Mesenchymal stem cell (in vitro differentiated cells and primary cell): ENCODE results near the gene BTG4.

ENCODE experiments used
- DNase-seq: peaks from one replicate; pipeline ENCODE4 v3.0.0-alpha.2; 2013
- H2AFZ ChIP-seq: one replicate; pipeline ENCODE4 v1.6.1; 2013; ENCODE audit warnings: low read depth, mild to moderate bottlenecking, control low read depth, inconsistent platforms, low read length, moderate library complexity
- H2AK5ac ChIP-seq: 2 replicates; pipeline ENCODE4 v1.6.1; 2013; ENCODE audit warnings: low read length, moderate library complexity, mild to moderate bottlenecking, inconsistent platforms; ENCODE audit not compliant: severe bottlenecking
- H2BK120ac ChIP-seq: one replicate; pipeline ENCODE4 v1.6.1; 2013; ENCODE audit warnings: low read depth, mild to moderate bottlenecking, inconsistent platforms, low read length, moderate library complexity
- H2BK12ac ChIP-seq, 2 experiments: one replicate each; pipeline ENCODE4 v1.6.1; 2013; ENCODE audit warnings: inconsistent platforms in 2 of 2, low read length in 2 of 2, mild to moderate bottlenecking in 2 of 2, moderate library complexity in 2 of 2, control low read depth in 1 of 2
- H2BK15ac ChIP-seq: one replicate; pipeline ENCODE4 v1.6.1; 2013; ENCODE audit warnings: mild to moderate bottlenecking, low read depth, inconsistent platforms; ENCODE audit not compliant: poor library complexity, severe bottlenecking
- H2BK5ac ChIP-seq: 2 replicates; pipeline ENCODE4 v1.6.1; 2013; ENCODE audit warnings: low read depth, mild to moderate bottlenecking, low read length, control low read depth, inconsistent platforms; ENCODE audit not compliant: poor library complexity, severe bottlenecking
- H3K14ac ChIP-seq, 2 experiments: one replicate each; pipeline ENCODE4 v1.6.1; 2013; ENCODE audit warnings: inconsistent platforms in 2 of 2, low read length in 2 of 2, control low read depth in 1 of 2, mild to moderate bottlenecking in 1 of 2, moderate library complexity in 1 of 2
- H3K18ac ChIP-seq, 2 experiments: one replicate each; pipeline ENCODE4 v1.6.1; 2013; ENCODE audit warnings: inconsistent platforms in 2 of 2, low read length in 2 of 2, control low read depth in 1 of 2, low read depth in 1 of 2, mild to moderate bottlenecking in 1 of 2
- H3K23ac ChIP-seq, 2 experiments: one replicate each; pipeline ENCODE4 v1.6.1; 2013; ENCODE audit warnings: inconsistent platforms in 2 of 2, low read length in 2 of 2, mild to moderate bottlenecking in 2 of 2, moderate library complexity in 2 of 2, control low read depth in 1 of 2
- H3K27ac ChIP-seq: 2 replicates; pipeline ENCODE4 v1.5.1; 2013; ENCODE audit warnings: mild to moderate bottlenecking, moderate library complexity, low read length, control low read depth, inconsistent platforms; ENCODE audit not compliant: poor library complexity, severe bottlenecking
- H3K27me3 ChIP-seq, 2 experiments: 2 replicates each; pipeline versions ENCODE4 v1.6.1 to v1.7.0; 2013; ENCODE audit warnings: low read length in 2 of 2, mild to moderate bottlenecking in 2 of 2, moderate library complexity in 2 of 2, control low read depth in 1 of 2, inconsistent platforms in 1 of 2; ENCODE audit not compliant: control insufficient read depth in 1 of 2, insufficient read depth in 1 of 2
- H3K36me3 ChIP-seq, 2 experiments: 2 replicates each; pipeline versions ENCODE4 v1.6.1 to v1.7.0; 2013; ENCODE audit warnings: low read length in 2 of 2, control low read depth in 1 of 2, inconsistent platforms in 1 of 2, low read depth in 1 of 2, mild to moderate bottlenecking in 1 of 2; ENCODE audit not compliant: insufficient read depth in 2 of 2, control insufficient read depth in 1 of 2
- H3K4ac ChIP-seq, 2 experiments: one replicate each; pipeline ENCODE4 v1.6.1; 2013; ENCODE audit warnings: inconsistent platforms in 2 of 2, low read length in 2 of 2, mild to moderate bottlenecking in 2 of 2, moderate library complexity in 2 of 2, control low read depth in 1 of 2, low read depth in 1 of 2
- H3K4me1 ChIP-seq: 2 replicates; pipeline ENCODE4 v1.6.1; 2013; ENCODE audit warnings: low read depth, low read length, control low read depth; ENCODE audit not compliant: control insufficient read depth, insufficient read depth
- H3K4me2 ChIP-seq: 2 replicates; pipeline ENCODE4 v1.6.1; 2013; ENCODE audit warnings: low read length, mild to moderate bottlenecking, inconsistent platforms; ENCODE audit not compliant: poor library complexity, severe bottlenecking
- H3K4me3 ChIP-seq, 2 experiments: 2 replicates each; pipeline versions ENCODE4 v1.5.1 to v1.7.0; 2013; ENCODE audit warnings: low read length in 2 of 2, mild to moderate bottlenecking in 2 of 2, control low read depth in 1 of 2, low read depth in 1 of 2; ENCODE audit not compliant: insufficient read depth in 1 of 2
- H3K79me1 ChIP-seq: replicated peaks from 2 replicates; pipeline ENCODE4 v1.6.1; 2013; ENCODE audit warnings: mild to moderate bottlenecking, control low read depth, low read length, inconsistent platforms; ENCODE audit not compliant: poor library complexity, severe bottlenecking
- H3K9ac ChIP-seq: 2 replicates; pipeline ENCODE4 v1.7.0; 2013; ENCODE audit warnings: mild to moderate bottlenecking, low read length, moderate library complexity
- H3K9me3 ChIP-seq: 2 replicates; pipeline ENCODE4 v1.7.0; 2013; ENCODE audit warnings: mild to moderate bottlenecking, low read length; ENCODE audit not compliant: control insufficient read depth
- H4K8ac ChIP-seq: one replicate; pipeline ENCODE4 v1.6.1; 2013; ENCODE audit warnings: inconsistent platforms, mild to moderate bottlenecking, low read length, moderate library complexity
- H4K91ac ChIP-seq: one replicate; pipeline ENCODE4 v1.6.1; 2013; ENCODE audit warnings: mild to moderate bottlenecking, low read length, inconsistent platforms
- WGBS: methylation state at CpG from one replicate; pipeline ENCODE4 v1.1.7; 2013; ENCODE audit warnings: mixed read lengths; 5-methylcytosine and 5-hydroxymethylcytosine counted together

The BTG4 gene

GRCh38 chr11:111476956-111477355 lies 35.2 kb downstream of the BTG4 start:
- Histone ChIP-seq H3K27me3 (no peaks in the 10 kb centered on the region), H2BK5ac (no peak overlapping the region), H3K79me1 (no peaks in the 10 kb centered on the region), H2BK15ac (no peak overlapping the region), H3K23ac (no peak overlapping the region), H3K4me3 (no peak overlapping the region), H3K9me3 (peaks cover 4% of the 10 kb centered on the region), H2AFZ (no peak overlapping the region), H3K14ac (no peak overlapping the region), H3K9ac (no peak overlapping the region), H4K91ac (no peak overlapping the region), H2BK120ac (no peak overlapping the region), H3K36me3 (no peaks in the 10 kb centered on the region), H3K27ac (no peak overlapping the region), H3K18ac (no peak overlapping the region), H3K4me2 (no peak overlapping the region), H4K8ac (no peak overlapping the region), H2BK12ac (no peak overlapping the region), H3K4me1 (no peaks in the 10 kb centered on the region), H3K4ac (no peak overlapping the region), H2AK5ac (no peak overlapping the region)
- no peak for DNase-seq
- 73% methylated on average over 3 of the region's 3 CpGs for WGBS

DNA sequence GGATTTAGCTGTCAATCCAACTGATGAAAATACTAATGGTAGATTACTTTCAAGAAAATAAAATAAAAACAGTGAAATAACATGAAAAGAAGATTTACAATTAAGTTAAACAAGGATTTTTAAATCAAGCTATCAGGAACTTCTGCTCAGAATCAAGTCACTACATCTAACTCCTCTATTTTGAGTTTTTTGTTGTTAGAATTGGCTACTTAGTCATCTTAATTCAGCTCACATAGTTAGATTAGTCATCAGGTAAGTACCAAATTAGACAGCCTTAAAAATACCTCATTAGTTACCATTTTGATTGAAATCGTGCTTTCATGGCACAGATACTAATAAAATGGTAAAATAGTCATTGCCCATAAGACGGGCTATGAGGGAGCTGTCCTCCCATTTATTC lies 35.8 kb downstream of the BTG4 start:
- no peak overlapping the region for H3K27ac ChIP-seq
- H3K4me1 ChIP-seq: no peaks in the 10 kb centered on the region
- H2BK12ac ChIP-seq: no peak overlapping the region
- no peaks in the 10 kb centered on the region for H3K36me3 ChIP-seq
- WGBS: no CpG with 5 or more reads among the region's 2 CpGs
- no peak overlapping the region for H4K91ac ChIP-seq
- H2BK15ac ChIP-seq: no peak overlapping the region
- H4K8ac ChIP-seq: no peak overlapping the region
- H2BK120ac ChIP-seq: no peak overlapping the region
- no peak overlapping the region for H2AFZ ChIP-seq
- DNase-seq: no peak
- no peaks in the 10 kb centered on the region for H3K79me1 ChIP-seq
- H3K27me3 ChIP-seq: no peaks in the 10 kb centered on the region
- peaks cover 4% of the 10 kb centered on the region for H3K9me3 ChIP-seq
- no peak overlapping the region for H3K9ac ChIP-seq
- no peak overlapping the region for H3K4ac ChIP-seq
- no peak overlapping the region for H3K18ac ChIP-seq
- H3K4me3 ChIP-seq: no peak overlapping the region
- no peak overlapping the region for H3K23ac ChIP-seq
- H2AK5ac ChIP-seq: no peak overlapping the region
- no peak overlapping the region for H3K14ac ChIP-seq
- H2BK5ac ChIP-seq: no peak overlapping the region
- H3K4me2 ChIP-seq: no peak overlapping the region

- H2BK15ac ChIP-seq: no peak overlapping the region
- H3K9me3 ChIP-seq: no peaks in the 10 kb centered on the region
- DNase-seq: no peak
- no peak overlapping the region for H3K23ac ChIP-seq
- no peak overlapping the region for H2BK12ac ChIP-seq
- no peak overlapping the region for H3K14ac ChIP-seq
- no peak overlapping the region for H4K91ac ChIP-seq
- no peak overlapping the region for H3K4me2 ChIP-seq
- no peak overlapping the region for H2BK120ac ChIP-seq
- no peaks in the 10 kb centered on the region for H3K4me1 ChIP-seq
- no peak overlapping the region for H4K8ac ChIP-seq
- no peak overlapping the region for H3K4ac ChIP-seq
- no peak overlapping the region for H2AFZ ChIP-seq
- no peaks in the 10 kb centered on the region for H3K79me1 ChIP-seq
- no peaks in the 10 kb centered on the region for H3K27me3 ChIP-seq
- H2AK5ac ChIP-seq: no peak overlapping the region
- no peak overlapping the region for H2BK5ac ChIP-seq
- H3K4me3 ChIP-seq: no peak overlapping the region
- H3K27ac ChIP-seq: no peak overlapping the region
- no peaks in the 10 kb centered on the region for H3K36me3 ChIP-seq
- H3K18ac ChIP-seq: no peak overlapping the region
- H3K9ac ChIP-seq: no peak overlapping the region
Measured at GRCh38 chr11:111474432-111474831, 37.8 kb downstream of the BTG4 start.

DNA sequence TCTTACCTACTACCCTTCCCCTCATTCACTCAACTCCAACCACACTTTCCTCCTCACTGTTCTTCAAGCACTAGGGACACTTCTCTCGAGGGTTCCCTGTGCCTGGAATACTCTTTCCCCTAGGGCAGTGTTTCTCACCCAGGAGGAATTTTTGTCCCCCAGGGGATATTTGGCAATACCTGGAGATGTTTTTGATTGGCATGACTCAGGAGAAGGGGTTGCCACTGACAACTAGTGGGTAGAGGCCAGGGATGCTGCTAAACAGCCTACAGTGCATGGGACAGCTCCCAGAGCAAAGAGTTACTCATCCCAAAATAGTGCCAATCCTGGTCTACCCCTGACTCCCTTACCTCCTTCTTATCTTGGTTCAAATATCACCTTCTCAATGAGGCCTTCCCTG lies 40.0 kb downstream of the BTG4 start:
- Histone ChIP-seq H2BK120ac (no peak overlapping the region), H3K4me2 (no peak overlapping the region), H3K4me1 (no peaks in the 10 kb centered on the region), H2BK5ac (no peak overlapping the region), H2AFZ (no peak overlapping the region), H2BK12ac (no peak overlapping the region), H2AK5ac (no peak overlapping the region), H3K9me3 (no peaks in the 10 kb centered on the region), H2BK15ac (no peak overlapping the region), H3K27me3 (no peaks in the 10 kb centered on the region), H3K9ac (no peak overlapping the region), H4K8ac (no peak overlapping the region), H3K18ac (no peak overlapping the region), H3K36me3 (no peaks in the 10 kb centered on the region), H3K4me3 (no peak overlapping the region), H3K4ac (no peak overlapping the region), H4K91ac (no peak overlapping the region), H3K27ac (no peak overlapping the region), H3K23ac (no peak overlapping the region), H3K14ac (no peak overlapping the region), H3K79me1 (no peaks in the 10 kb centered on the region)
- WGBS: 82% methylated on average over 1 of the region's 1 CpG
- no peak for DNase-seq
